ENCODE measurements around the gene KLK15. TPM values are rescaled to one million over a fixed set of nuclear protein-coding genes. Genes with fewer than 3 reads are reported as not detected.

Gene KLK15, protein sequence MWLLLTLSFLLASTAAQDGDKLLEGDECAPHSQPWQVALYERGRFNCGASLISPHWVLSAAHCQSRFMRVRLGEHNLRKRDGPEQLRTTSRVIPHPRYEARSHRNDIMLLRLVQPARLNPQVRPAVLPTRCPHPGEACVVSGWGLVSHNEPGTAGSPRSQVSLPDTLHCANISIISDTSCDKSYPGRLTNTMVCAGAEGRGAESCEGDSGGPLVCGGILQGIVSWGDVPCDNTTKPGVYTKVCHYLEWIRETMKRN
- not detected in 2 replicates for total RNA-seq (2014; rRNA removed; shearing (Covaris generic))
- not detected in 2 replicates for polyA plus RNA-seq (2015; cell fraction: cytosol; rRNA removed)
- not detected in 2 replicates for polyA plus RNA-seq (2015; cell fraction: nucleus; rRNA removed)

DNA sequence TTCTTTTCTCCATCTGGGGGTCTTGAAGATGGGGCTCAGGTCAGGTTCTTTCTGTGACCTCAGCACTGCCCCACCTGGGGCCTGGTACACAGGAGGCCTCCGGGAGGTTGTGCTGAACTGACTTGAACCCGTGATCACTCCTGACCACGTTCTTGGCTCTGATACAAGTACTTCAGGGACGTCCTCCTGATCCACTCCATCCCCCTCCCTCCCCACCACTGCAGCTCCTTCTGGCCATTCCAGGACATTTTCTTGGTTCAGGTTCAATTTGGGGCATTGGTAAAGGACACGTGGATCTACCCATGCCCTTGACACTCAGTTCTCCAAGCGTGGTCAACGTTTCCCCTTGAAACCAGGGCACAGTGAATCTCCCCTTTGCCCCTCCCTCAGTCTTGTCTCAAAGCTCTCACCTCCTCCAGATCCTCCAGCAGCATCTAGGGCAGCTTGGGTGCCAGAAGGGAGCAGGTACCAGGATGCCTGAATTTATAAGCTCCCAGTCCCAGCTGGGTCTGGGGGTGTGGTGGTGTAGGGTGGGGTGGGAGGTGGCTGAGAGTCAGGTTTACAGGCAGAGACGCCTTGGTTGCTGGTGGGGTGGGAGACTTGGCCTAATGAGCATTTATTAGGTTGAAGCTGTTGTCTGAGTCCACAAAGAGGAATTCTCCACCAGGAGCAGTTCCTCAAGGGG, at the start of gene KLK15:
KLK15 (minus strand) TSS at position 458 of the 685 bp plus-strand sequence. CDS start 2,082 bp downstream, outside the sequence.
- no peak for DNase-seq (ENCODE audit: low read depth)

DNA sequence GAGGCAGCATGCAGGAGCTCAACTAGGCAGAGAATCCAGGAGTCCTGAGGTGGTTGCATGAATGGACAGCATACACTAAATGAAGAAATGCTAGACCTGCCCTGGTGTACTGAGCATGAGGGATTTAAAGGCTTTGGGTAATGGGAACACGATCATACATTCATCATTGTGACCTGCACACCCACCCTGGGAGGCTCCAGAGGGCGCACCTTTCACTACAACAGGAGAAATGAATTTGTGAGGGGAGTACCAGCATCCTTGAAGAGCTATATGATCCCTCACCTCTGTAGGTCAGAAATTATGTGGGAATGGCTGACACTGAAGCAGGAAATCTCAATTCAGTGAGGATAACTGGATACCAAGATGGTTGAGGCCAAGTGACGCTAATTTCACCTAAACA, 48.8 kb upstream of the KLK15 start:
- no peak for DNase-seq (ENCODE audit: low read depth)

DNA sequence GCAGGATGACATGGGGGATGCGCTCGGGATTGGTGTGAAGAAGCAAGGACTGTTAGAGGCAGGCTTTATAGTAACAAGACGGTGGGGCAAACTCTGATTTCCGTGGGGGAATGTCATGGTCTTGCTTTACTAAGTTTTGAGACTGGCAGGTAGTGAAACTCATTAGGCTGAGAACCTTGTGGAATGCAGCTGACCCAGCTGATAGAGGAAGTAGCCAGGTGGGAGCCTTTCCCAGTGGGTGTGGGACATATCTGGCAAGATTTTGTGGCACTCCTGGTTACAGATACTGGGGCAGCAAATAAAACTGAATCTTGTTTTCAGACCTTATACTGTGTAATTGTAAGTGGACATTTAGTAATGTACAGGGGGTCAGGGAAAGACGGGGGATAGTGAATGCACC, 46.9 kb upstream of the KLK15 start:
- no peak for DNase-seq (ENCODE audit: low read depth)

DNA sequence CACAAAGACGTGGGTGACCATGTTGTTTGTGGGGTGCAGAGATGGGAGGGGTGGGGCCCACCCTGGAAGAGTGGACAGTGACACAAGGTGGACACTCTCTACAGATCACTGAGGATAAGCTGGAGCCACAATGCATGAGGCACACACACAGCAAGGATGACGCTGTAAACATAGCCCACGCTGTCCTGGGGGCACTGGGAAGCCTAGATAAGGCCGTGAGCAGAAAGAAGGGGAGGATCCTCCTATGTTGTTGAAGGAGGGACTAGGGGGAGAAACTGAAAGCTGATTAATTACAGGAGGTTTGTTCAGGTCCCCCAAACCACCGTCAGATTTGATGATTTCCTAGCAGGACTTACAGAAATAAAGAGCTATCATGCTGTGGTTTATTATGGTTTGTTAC, 45.5 kb upstream of the KLK15 start:
- DNase-seq (ENCODE audit: low read depth), result no peak

DNA sequence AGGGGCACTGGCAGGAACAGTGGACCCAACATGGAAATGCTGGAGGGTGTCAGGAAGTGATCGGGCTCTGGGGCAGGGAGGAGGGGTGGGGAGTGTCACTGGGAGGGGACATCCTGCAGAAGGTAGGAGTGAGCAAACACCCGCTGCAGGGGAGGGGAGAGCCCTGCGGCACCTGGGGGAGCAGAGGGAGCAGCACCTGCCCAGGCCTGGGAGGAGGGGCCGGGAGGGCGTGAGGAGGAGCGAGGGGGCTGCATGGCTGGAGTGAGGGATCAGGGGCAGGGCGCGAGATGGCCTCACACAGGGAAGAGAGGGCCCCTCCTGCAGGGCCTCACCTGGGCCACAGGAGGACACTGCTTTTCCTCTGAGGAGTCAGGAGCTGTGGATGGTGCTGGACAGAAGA, 44.0 kb upstream of the KLK15 start:
- DNase-seq (ENCODE audit: low read depth), result no peak

DNA sequence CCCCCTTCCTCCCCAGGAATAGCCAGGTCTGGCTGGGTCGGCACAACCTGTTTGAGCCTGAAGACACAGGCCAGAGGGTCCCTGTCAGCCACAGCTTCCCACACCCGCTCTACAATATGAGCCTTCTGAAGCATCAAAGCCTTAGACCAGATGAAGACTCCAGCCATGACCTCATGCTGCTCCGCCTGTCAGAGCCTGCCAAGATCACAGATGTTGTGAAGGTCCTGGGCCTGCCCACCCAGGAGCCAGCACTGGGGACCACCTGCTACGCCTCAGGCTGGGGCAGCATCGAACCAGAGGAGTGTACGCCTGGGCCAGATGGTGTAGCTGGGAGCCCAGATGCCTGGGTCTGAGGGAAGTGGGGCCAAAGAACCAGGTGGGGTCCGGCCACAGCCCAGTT, 43.1 kb upstream of the KLK15 start:
- DNase-seq (ENCODE audit: low read depth), result no peak

DNA sequence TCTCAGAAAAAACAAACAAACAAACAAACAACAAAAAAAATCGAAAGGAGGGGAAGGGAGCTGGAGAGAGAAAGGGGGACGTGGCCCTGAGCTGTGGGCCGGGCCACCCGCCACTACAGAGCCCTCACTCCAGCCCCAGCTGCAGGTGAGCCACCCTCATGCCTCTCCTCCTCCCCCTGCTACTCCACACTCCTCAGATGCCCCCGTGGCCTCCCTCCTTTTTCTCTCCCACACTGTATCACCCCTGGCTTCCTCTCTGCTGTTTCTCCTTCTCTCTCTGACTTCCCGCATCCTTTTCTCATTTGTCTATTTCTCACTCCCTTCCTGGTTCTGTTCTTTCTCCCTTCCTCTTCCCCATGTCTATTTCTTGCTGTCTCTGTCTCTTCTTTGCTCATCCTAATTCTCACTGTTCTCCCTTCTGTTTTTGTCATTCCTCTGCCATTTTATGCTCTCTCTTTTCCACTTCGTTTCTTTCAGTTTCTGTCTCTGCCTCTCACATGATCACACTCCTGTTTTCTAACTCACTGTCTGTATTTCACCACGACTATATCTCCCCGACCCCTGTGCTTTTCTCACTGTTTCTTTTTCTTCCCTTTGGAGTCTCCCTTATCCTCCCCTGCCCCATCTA, 42.5 kb upstream of the KLK15 start:
- DNase-seq (ENCODE audit: low read depth), result no peak

DNA sequence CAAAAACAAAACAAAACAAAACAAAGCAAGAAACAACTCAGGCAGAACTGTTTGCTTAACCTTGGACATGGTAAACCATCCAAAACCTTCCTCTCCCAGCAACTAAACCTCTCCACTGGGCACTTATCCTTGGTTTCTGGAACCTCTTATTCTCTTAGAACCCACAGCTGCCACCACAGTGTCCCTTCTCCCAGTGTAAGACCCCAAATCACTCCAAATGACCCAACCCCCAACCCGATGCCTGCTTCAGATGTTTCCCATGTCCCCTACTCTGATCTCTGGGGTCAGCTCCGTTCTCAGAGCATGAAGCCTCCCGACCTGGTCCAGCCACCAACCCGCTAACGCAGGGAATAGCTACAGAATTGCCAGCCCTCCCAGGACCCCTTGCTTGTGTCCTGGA, 40.8 kb upstream of the KLK15 start:
- no peak for DNase-seq (ENCODE audit: low read depth)

DNA sequence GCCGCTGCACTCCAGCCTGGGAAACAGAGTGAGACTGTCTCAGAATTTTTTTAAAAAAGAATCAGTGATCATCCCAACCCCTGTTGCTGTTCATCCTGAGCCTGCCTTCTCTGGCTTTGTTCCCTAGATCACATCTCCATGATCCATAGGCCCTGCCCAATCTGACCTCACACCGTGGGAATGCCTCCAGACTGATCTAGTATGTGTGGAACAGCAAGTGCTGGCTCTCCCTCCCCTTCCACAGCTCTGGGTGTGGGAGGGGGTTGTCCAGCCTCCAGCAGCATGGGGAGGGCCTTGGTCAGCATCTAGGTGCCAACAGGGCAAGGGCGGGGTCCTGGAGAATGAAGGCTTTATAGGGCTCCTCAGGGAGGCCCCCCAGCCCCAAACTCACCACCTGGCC, 39.7 kb upstream of the KLK15 start, which contains the start of gene KLK2:
KLK2 (plus strand) TSS at position 384 of the 400 bp plus-strand sequence. CDS start 35 bp downstream, outside the sequence.
- no peak for DNase-seq (ENCODE audit: low read depth)

DNA sequence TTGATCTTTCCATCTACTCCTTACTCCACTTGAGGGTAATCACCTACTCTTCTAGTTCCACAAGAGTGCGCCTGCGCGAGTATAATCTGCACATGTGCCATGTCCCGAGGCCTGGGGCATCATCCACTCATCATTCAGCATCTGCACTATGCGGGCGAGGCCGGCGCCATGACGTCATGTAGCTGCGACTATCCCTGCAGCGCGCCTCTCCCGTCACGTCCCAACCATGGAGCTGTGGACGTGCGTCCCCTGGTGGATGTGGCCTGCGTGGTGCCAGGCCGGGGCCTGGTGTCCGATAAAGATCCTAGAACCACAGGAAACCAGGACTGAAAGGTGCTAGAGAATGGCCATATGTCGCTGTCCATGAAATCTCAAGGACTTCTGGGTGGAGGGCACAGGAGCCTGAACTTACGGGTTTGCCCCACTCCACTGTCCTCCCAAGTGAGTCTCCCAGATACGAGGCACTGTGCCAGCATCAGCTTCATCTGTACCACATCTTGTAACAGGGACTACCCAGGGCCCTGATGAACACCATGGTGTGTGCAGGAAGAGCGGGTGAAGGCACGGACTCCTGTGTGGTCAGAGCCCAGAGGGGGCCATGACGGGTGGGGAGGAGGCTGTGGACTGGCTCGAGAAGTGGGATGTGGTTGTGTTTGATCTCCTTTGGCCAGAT, 37.2 kb upstream of the KLK15 start:
- peak; percentile 74 for DNase-seq (ENCODE audit: low read depth)

DNA sequence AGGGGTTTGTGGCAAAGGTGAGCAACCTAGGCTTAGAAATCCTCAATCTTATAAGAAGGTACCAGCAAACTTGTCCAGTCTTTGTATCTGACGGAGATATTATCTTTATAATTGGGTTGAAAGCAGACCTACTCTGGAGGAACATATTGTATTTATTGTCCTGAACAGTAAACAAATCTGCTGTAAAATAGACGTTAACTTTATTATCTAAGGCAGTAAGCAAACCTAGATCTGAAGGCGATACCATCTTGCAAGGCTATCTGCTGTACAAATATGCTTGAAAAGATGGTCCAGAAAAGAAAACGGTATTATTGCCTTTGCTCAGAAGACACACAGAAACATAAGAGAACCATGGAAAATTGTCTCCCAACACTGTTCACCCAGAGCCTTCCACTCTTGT, 36.1 kb upstream of the KLK15 start:
- DNase-seq (ENCODE audit: low read depth), result no peak

DNA sequence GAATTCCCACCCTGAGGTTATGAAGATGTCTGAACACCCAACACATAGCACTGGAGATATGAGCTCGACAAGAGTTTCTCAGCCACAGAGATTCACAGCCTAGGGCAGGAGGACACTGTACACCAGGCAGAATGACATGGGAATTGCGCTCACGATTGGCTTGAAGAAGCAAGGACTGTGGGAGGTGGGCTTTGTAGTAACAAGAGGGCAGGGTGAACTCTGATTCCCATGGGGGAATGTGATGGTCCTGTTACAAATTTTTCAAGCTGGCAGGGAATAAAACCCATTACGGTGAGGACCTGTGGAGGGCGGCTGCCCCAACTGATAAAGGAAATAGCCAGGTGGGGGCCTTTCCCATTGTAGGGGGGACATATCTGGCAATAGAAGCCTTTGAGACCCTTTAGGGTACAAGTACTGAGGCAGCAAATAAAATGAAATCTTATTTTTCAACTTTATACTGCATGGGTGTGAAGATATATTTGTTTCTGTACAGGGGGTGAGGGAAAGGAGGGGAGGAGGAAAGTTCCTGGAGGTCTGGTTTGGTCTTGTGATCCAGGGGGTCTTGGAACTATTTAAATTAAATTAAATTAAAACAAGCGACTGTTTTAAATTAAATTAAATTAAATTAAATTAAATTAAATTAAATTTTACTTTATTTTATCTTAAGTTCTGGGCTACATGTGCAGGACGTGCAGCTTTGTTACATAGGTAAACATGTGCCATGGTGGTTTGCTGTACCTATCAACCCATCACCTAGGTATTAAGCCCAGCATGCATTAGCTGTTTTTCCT, 28.3 kb upstream of the KLK15 start:
- no peak for DNase-seq (ENCODE audit: low read depth)

DNA sequence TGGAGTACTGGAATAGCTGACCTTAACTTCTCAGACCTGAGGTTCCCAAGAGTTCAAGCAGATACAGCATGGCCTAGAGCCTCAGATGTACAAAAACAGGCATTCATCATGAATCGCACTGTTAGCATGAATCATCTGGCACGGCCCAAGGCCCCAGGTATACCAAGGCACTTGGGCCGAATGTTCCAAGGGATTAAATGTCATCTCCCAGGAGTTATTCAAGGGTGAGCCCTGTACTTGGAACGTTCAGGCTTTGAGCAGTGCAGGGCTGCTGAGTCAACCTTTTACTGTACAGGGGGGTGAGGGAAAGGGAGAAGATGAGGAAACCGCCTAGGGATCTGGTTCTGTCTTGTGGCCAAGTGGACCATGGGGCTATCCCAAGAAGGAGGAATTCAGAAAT, 27.6 kb upstream of the KLK15 start:
- no peak for DNase-seq (ENCODE audit: low read depth)

DNA sequence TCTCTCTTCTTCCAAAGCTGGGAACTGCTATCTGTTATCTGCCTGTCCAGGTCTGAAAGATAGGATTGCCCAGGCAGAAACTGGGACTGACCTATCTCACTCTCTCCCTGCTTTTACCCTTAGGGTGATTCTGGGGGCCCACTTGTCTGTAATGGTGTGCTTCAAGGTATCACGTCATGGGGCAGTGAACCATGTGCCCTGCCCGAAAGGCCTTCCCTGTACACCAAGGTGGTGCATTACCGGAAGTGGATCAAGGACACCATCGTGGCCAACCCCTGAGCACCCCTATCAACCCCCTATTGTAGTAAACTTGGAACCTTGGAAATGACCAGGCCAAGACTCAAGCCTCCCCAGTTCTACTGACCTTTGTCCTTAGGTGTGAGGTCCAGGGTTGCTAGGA, 26.5 kb upstream of the KLK15 start:
- no peak for DNase-seq (ENCODE audit: low read depth)

DNA sequence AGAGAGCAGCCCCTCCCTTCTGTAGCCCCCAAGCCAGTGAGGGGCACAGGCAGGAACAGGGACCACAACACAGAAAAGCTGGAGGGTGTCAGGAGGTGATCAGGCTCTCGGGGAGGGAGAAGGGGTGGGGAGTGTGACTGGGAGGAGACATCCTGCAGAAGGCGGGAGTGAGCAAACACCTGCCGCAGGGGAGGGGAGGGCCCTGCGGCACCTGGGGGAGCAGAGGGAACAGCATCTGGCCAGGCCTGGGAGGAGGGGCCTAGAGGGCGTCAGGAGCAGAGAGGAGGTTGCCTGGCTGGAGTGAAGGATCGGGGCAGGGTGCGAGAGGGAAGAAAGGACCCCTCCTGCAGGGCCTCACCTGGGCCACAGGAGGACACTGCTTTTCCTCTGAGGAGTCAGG, 25.5 kb upstream of the KLK15 start:
- DNase-seq (ENCODE audit: low read depth), result no peak

DNA sequence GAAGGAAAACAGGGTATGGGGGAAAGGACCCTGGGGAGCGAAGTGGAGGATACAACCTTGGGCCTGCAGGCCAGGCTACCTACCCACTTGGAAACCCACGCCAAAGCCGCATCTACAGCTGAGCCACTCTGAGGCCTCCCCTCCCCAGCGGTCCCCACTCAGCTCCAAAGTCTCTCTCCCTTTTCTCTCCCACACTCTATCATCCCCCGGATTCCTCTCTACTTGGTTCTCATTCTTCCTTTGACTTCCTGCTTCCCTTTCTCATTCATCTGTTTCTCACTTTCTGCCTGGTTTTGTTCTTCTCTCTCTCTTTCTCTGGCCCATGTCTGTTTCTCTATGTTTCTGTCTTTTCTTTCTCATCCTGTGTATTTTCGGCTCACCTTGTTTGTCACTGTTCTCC, 24.0 kb upstream of the KLK15 start:
- DNase-seq (ENCODE audit: low read depth), result no peak

DNA sequence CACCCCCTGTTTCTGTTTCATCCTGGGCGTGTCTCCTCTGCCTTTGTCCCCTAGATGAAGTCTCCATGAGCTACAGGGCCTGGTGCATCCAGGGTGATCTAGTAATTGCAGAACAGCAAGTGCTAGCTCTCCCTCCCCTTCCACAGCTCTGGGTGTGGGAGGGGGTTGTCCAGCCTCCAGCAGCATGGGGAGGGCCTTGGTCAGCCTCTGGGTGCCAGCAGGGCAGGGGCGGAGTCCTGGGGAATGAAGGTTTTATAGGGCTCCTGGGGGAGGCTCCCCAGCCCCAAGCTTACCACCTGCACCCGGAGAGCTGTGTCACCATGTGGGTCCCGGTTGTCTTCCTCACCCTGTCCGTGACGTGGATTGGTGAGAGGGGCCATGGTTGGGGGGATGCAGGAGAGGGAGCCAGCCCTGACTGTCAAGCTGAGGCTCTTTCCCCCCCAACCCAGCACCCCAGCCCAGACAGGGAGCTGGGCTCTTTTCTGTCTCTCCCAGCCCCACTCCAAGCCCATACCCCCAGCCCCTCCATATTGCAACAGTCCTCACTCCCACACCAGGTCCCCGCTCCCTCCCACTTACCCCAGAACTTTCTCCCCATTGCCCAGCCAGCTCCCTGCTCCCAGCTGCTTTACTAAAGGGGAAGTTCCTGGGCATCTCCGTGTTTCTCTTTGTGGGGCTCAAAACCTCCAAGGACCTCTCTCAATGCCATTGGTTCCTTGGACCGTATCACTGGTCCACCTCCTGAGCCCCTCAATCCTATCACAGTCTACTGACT, 21.4 kb upstream of the KLK15 start, which contains the start of gene KLK3:
KLK3 (plus strand) TSS at position 280 of the 775 bp plus-strand sequence; CDS start at position 321, 41 bp downstream.
- no peak for DNase-seq (ENCODE audit: low read depth)

DNA sequence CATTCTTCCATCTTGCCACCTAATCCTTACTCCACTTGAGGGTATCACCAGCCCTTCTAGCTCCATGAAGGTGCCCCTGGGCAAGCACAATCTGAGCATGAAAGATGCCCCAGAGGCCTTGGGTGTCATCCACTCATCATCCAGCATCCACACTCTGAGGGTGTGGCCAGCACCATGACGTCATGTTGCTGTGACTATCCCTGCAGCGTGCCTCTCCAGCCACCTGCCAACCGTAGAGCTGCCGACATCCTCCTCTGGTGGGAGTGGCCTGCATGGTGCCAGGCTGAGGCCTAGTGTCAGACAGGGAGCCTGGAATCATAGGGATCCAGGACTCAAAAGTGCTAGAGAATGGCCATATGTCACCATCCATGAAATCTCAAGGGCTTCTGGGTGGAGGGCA, 18.2 kb upstream of the KLK15 start:
- DNase-seq (ENCODE audit: low read depth), result no peak

DNA sequence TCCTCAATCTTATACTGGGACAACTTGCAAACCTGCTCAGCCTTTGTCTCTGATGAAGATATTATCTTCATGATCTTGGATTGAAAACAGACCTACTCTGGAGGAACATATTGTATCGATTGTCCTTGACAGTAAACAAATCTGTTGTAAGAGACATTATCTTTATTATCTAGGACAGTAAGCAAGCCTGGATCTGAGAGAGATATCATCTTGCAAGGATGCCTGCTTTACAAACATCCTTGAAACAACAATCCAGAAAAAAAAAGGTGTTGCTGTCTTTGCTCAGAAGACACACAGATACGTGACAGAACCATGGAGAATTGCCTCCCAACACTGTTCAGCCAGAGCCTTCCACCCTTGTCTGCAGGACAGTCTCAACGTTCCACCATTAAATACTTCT, 17.4 kb upstream of the KLK15 start:
- DNase-seq (ENCODE audit: low read depth), result no peak

DNA sequence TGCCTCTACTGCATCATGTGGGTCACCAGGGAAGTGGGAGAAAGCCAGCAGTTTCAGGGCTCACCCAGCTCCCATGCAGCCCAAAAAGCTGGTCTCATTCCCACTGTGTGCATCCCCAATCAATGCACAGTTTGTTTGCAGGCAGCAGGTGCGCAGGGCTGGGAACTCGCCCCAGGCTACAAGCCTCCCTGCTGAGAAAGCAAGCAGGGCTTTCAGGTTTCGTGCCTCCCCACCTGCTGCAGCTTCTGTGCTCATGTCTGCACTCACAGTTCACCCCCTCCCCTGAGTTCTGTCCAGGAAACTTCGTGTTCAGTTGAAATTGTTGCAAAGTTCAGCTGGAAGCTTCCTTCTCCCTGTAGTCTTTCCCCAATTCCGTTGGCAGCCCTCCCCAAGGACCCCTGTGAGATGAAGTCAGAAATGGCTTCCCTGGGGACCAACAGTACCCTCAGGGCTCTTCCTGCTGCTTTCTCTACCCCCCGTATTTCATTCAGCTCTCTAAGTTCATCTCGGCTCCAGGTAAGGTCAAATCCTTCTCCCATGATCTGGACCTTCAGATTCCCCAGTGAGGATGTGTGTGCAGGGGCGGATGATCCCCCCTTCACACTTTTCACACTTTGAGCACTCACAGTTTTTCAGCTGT, 11.0 kb upstream of the KLK15 start:
- no peak for DNase-seq (ENCODE audit: low read depth)
